ENCODE data around the gene MYB.

GRCh38 chr6:135161411-135162395, 19.4 kb upstream of the MYB start:
- no peak for TF ChIP-seq CTCF (IDR thresholded peaks at IDR 0.05)
- no peak for TF ChIP-seq POLR2A (IDR thresholded peaks at IDR 0.05)

Measured in Peyer's patch (tissue), 4 donors.